ENCODE data around the gene C12orf60.

DNA sequence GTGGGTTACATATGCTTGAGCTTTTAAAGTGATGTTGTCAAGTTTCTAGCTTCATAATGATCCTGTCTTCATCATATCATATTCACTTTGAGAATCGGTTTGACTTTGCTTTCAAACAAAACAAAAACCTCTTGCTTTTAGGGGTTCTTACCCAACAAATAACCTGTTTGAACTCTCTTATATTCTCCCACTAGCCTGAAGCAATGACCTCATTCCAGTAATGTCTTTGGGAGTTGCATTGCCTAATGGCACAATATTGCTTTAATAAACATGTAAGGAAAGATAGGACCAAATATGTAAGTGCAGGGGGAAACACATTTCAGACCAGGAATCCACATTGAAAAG, 27.9 kb upstream of the C12orf60 start:
- no peak for TF ChIP-seq POLR2A (IDR thresholded peaks at IDR 0.05)
- no peak for TF ChIP-seq CTCF (IDR thresholded peaks at IDR 0.05)

All from thyroid gland (tissue), 4 donors.